PC-9 (cell line): ENCODE data around the gene CWC22.

Source experiments
- CTCF ChIP-seq: fragments of 200-600 bp; sonication (generic); conservative IDR thresholded peaks from 2 replicates; pipeline ENCODE4 v1.6.1; 2017; ENCODE audit warnings: mixed run types, antibody characterized with exemption, mild to moderate bottlenecking, moderate library complexity
- EZH2 ChIP-seq: fragments of 200-600 bp; sonication (generic); IDR thresholded peaks from 2 replicates; pipeline ENCODE4 v1.8.0; 2017; ENCODE audit warnings: antibody characterized with exemption, low read depth

- TF ChIP-seq CTCF (no peak), EZH2 (no peak)
Measured at GRCh38 chr2:179965291-179966258, 41.5 kb downstream of the CWC22 start.
